ENCODE results near the gene RBM5.

The RBM5 gene

DNA sequence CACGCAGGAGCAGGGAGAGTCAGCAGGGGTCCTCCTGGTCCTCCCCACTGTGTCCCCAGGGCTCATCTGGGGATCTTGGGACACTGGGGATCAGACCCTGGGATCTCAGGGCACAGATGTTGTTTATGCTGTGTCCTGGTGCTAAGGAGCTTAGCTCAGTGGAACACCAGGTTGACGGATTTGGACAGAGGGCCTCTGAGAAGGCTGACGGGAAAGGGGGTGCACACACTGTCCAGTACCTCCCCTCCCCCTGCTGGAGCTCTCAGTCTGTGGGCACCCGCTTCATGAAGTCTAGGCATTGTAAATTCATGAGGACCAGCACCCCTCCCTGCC is 44.5 kb downstream of the RBM5 start:
- TF ChIP-seq CTCF (IDR thresholded peaks at IDR 0.05; ENCODE audit: extremely low read depth, missing control alignments) = no peak
- no peak for DNase-seq (ENCODE audit: low spot score)

DNA sequence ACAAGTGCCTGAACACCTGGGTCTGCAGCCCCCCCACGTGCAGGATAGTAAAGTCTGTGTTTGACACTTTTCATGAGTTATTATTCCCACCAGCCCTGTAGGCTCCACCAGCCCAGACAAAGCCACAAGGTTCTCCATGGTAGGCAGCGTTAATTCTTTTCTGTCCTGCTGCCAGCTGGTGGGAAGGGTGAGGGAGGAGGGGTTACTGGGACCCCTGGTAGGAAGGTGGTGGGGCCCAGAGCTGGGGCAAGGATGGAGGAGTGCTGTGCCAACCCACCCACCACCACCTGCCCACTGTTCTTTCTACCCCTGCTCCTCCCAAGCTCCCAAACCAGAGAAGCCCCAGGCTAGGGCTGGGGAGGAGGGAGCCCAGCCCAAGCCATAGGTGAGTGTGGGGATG is 45.6 kb downstream of the RBM5 start:
- DNase-seq (ENCODE audit: low spot score) = no peak
- no peak for TF ChIP-seq CTCF (IDR thresholded peaks at IDR 0.05; ENCODE audit: extremely low read depth, missing control alignments)

DNA sequence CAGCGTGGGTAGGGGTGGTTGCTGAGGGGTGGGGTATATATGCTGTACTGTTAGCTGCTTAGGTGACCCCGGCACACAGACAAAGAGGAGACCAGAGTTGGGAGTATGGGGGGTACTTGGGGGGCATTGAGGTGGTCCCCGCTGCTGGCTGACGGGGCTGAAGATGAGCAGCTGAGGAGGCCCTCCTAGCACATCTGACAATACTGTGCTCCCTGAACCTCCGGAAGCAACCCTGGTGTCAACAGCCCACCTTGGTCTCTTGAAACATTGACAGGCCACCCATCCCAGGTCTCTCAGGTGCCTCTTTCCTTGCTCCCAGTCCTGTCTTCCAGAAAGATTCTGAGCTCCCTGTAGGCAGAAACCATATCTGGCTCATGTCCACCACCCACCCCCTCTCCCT is 47.2 kb downstream of the RBM5 start:
- no peak for DNase-seq (ENCODE audit: low spot score)
- no peak for TF ChIP-seq CTCF (IDR thresholded peaks at IDR 0.05; ENCODE audit: extremely low read depth, missing control alignments)

GRCh38 chr3:50136714-50137405 is 48.1 kb downstream of the RBM5 start:
- no peak for TF ChIP-seq CTCF (IDR thresholded peaks at IDR 0.05; ENCODE audit: extremely low read depth, missing control alignments)
- no peak for DNase-seq (ENCODE audit: low spot score)

DNA sequence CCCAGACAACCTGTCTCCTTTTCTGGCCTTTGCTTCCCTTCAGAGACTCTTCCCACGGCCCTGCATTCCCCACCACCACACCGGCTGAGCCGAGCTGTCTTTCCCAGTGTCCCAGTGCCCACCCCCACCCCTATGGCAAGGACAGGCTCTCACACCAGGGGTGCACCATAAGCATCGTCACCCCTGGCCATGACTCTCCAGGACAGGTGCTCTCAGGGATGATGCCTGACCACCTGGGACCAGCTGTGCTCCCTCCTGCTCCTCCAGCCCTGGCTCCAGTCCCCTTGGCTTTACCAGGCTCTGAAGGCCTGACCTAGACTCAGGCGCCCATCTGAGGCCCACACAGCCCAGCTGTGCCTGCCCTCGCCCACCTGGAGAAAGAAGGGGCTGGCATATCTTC is 48.8 kb downstream of the RBM5 start:
- TF ChIP-seq CTCF (IDR thresholded peaks at IDR 0.05; ENCODE audit: extremely low read depth, missing control alignments) = no peak
- DNase-seq (ENCODE audit: low spot score) = no peak

DNA sequence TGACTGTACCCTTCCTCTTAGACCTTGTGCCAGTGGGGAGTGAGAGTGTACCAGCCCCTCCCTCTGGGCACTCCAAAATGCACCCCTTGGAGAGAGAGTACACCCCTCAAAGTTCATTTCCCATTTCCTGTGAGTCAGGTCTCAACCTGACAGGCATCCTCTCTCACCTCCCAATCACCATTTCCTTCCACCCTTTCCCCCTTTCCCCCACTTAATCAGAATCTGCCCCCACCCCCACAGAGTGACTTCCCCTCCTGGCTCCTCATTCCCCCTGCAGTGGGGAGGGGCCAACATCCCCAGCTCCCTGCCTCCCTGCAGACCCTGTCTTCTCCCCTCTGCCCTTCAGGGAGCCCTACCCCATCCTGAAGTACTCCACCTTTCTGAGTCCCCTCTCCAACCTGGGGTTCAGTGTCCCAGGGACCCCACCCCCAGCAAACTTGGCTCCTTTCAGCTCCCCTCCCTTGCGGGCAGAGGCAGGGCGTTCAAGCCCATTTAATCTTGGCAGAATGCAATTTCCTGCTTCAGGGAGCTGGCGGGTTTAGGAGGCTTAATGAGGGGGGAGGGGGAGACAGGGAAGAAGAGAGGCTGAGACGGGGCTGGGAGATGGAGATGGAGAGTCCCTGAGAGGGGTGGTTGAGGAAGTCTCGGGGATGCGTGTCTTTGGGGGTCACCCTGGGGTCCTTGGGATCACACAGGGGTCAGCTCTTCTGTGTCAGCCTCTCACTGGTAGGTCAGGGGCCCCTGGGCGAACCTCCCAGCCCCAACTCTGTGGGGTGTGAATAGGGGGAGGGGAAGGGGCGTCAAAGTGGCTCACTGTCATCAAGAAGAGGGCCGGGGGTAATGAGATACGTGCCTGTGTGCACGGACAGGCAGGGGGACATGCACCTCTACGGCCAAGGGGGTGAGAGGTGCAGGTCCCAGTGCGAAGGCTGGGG is 49.8 kb downstream of the RBM5 start:
- DNase-seq (ENCODE audit: low spot score) = no peak
- no peak for TF ChIP-seq CTCF (IDR thresholded peaks at IDR 0.05; ENCODE audit: extremely low read depth, missing control alignments)

DNA sequence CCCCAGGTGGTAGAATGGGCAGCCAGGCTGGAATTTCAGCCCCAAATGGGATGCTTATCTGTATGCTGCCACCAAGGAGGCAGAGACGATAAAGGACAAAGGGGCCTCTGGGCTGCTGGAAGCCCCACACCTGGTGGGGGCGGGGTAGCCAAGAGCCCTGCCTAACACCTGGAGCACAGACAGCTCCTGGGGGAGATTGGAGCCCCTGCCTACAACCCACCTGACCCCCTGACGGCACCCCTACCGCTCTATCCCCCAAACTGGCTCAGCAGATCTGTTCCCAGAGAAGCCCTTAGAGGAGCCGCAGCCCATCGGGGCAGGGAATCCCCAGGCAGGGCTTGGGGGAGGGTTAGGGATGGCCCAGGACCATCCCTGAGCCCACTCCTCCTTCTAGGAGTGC is 50.6 kb downstream of the RBM5 start:
- no peak for DNase-seq (ENCODE audit: low spot score)

More for the DNA sequence above, 50.6 kb downstream of the RBM5 start:
- no peak for TF ChIP-seq CTCF (IDR thresholded peaks at IDR 0.05; ENCODE audit: extremely low read depth, missing control alignments)

Data from GM20000 (cell line).